ENCODE results near the gene PDE6A.

PDE6A gene

GRCh38 chr5:149836451-149837139, 108.0 kb downstream of the PDE6A start:
- DNase-seq (ENCODE audit: low read depth): no peak

- DNase-seq (ENCODE audit: low read depth): peak; percentile 41
Observed at GRCh38 chr5:149834246-149834855, 110.2 kb downstream of the PDE6A start.

GRCh38 chr5:149833116-149833827, 111.3 kb downstream of the PDE6A start:
- DNase-seq (ENCODE audit: low read depth): no peak

GRCh38 chr5:149832636-149833035, 112.0 kb downstream of the PDE6A start:
- DNase-seq (ENCODE audit: low read depth): no peak

- DNase-seq (ENCODE audit: low read depth): peak; percentile 36
Observed at GRCh38 chr5:149831492-149831891, 113.1 kb downstream of the PDE6A start.

- DNase-seq (ENCODE audit: low read depth): no peak
Observed at GRCh38 chr5:149830579-149830978, 114.0 kb downstream of the PDE6A start.

- no peak for DNase-seq (ENCODE audit: low read depth)
Observed at GRCh38 chr5:149829954-149830353, 114.6 kb downstream of the PDE6A start.

- DNase-seq (ENCODE audit: low read depth): peak; percentile 67
Observed at GRCh38 chr5:149828161-149829011, 116.2 kb downstream of the PDE6A start.

- no peak for DNase-seq (ENCODE audit: low read depth)
Observed at GRCh38 chr5:149827546-149827945, 117.0 kb downstream of the PDE6A start.

- no peak for DNase-seq (ENCODE audit: low read depth)
Observed at GRCh38 chr5:149827086-149827485, 117.5 kb downstream of the PDE6A start.

- DNase-seq (ENCODE audit: low read depth): no peak
Observed at GRCh38 chr5:149826574-149826973, 118.0 kb downstream of the PDE6A start.

GRCh38 chr5:149824846-149825245, 119.7 kb downstream of the PDE6A start:
- DNase-seq (ENCODE audit: low read depth): no peak

GRCh38 chr5:149824120-149824519, 120.5 kb downstream of the PDE6A start:
- no peak for DNase-seq (ENCODE audit: low read depth)

GRCh38 chr5:149823375-149823774, 121.2 kb downstream of the PDE6A start:
- DNase-seq (ENCODE audit: low read depth): no peak

- no peak for DNase-seq (ENCODE audit: low read depth)
Observed at GRCh38 chr5:149822301-149822700, 122.3 kb downstream of the PDE6A start.

GRCh38 chr5:149820536-149821510, 123.8 kb downstream of the PDE6A start:
- DNase-seq (ENCODE audit: low read depth): no peak

- no peak for DNase-seq (ENCODE audit: low read depth)
Observed at GRCh38 chr5:149820012-149820411, 124.6 kb downstream of the PDE6A start.

GRCh38 chr5:149818116-149818515, 126.5 kb downstream of the PDE6A start:
- DNase-seq (ENCODE audit: low read depth): no peak

GRCh38 chr5:149817539-149818060, 127.0 kb downstream of the PDE6A start:
- DNase-seq (ENCODE audit: low read depth): no peak

GRCh38 chr5:149816661-149817060, 127.9 kb downstream of the PDE6A start:
- DNase-seq (ENCODE audit: low read depth): no peak

GRCh38 chr5:149811453-149811852, 133.1 kb downstream of the PDE6A start:
- no peak for DNase-seq (ENCODE audit: low read depth)

Measured in activated T-cell treated with anti-CD3 and anti-CD28 coated beads for 24 hours (primary cell).